GM21786 (cell line): Measurements from ENCODE around the gene ZNF768.
A peak's percentile ranks its signal among the peaks of the same experiment; 100 is the strongest.

Experiments used
- ATAC-seq: cut with Tn5 transposase; IDR thresholded peaks from one replicate; pipeline ENCODE4 v1.9.1; 2021; ENCODE audit not compliant: unreplicated experiment

The ZNF768 gene

GRCh38 chr16:30526137-30526822, at the start of gene ZNF768:
ZNF768 (minus strand) TSS chr16:30526566; CDS start chr16:30526413, 153 bp downstream.
- ATAC-seq = peak; percentile 4

- ATAC-seq = no peak
These were observed 48.3 kb upstream of the ZNF768 start for GRCh38 chr16:30574678-30575077.

- ATAC-seq = peak; percentile 75
These were observed 45.3 kb upstream of the ZNF768 start, which contains the start of gene ZNF688 for GRCh38 chr16:30571445-30572322. ZNF688 (minus strand) TSS chr16:30571714; CDS start chr16:30571629, 85 bp downstream.

GRCh38 chr16:30570636-30571444, 44.5 kb upstream of the ZNF768 start:
- no peak for ATAC-seq

GRCh38 chr16:30569746-30570635, 43.6 kb upstream of the ZNF768 start:
- no peak for ATAC-seq

GRCh38 chr16:30569281-30569680, 42.9 kb upstream of the ZNF768 start:
- no peak for ATAC-seq

GRCh38 chr16:30567991-30568638, 41.7 kb upstream of the ZNF768 start:
- peak; percentile 30 for ATAC-seq

GRCh38 chr16:30567160-30567990, 41.0 kb upstream of the ZNF768 start:
- no peak for ATAC-seq

- no peak for ATAC-seq
These were observed 40.2 kb upstream of the ZNF768 start for GRCh38 chr16:30566531-30566930.

GRCh38 chr16:30565984-30566383, 39.6 kb upstream of the ZNF768 start:
- no peak for ATAC-seq

GRCh38 chr16:30565526-30565925, 39.2 kb upstream of the ZNF768 start:
- ATAC-seq = no peak

GRCh38 chr16:30562021-30562420, 35.7 kb upstream of the ZNF768 start:
- ATAC-seq = no peak

- ATAC-seq = no peak
These were observed 34.9 kb upstream of the ZNF768 start for GRCh38 chr16:30561089-30561816.

GRCh38 chr16:30559690-30560089, 33.3 kb upstream of the ZNF768 start:
- ATAC-seq = no peak

- no peak for ATAC-seq
These were observed 32.5 kb upstream of the ZNF768 start for GRCh38 chr16:30558789-30559377.

GRCh38 chr16:30557957-30558788, 31.8 kb upstream of the ZNF768 start, which contains the start of gene ZNF764:
ZNF764 (minus strand) TSS chr16:30558374; CDS start chr16:30558182, 192 bp downstream.
- peak; percentile 90 for ATAC-seq

- ATAC-seq = no peak
These were observed 31.3 kb upstream of the ZNF768 start for GRCh38 chr16:30557707-30557956.
